Renal cortex interstitium (tissue), 11 donors: Measurements from ENCODE around the gene CPNE4. TPM values are rescaled to one million over a fixed set of nuclear protein-coding genes. Genes with fewer than 3 reads are reported as not detected.

Experiments used
- DNase-seq, 11 donors: peaks; one replicate each; pipeline ENCODE4 v3.0.0-alpha.2; 2013; ENCODE audit warnings: low read depth in 9 of 11, low spot score in 4 of 11; ENCODE audit errors: extremely low read depth in 1 of 11
- polyA plus RNA-seq, 3 donors: library from polyadenylated mRNA; unstranded; fragments of 120-200 nt; gene quantifications; one replicate each; pipeline ENCODE4 v1.2.1, GENCODE V29; 2013; ENCODE audit not compliant: insufficient read length in 3 of 3

Gene CPNE4
- polyA plus RNA-seq, 3 donors = 0.29 to 0.50 (median 0.47) TPM

DNA sequence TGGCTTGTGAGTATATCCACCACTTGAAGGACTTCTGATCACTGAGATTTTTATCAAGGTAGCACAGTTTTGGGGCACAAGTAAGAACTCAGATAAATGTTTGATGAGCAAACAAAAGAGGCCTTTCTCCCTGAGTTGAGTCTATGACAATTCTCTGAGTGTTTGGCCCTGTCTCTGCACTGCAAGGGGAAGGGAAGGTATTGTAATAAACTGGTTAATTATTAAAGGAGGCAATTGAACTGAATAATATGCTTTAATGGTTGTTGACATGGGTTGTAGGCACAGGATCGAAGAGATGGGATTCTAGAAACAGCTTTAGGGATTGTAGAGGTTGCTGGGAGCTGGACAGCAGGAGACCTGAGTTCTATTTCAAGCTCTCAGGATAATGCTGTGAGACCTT lies 437.0 kb downstream of the CPNE4 start:
- no peak for DNase-seq

DNA sequence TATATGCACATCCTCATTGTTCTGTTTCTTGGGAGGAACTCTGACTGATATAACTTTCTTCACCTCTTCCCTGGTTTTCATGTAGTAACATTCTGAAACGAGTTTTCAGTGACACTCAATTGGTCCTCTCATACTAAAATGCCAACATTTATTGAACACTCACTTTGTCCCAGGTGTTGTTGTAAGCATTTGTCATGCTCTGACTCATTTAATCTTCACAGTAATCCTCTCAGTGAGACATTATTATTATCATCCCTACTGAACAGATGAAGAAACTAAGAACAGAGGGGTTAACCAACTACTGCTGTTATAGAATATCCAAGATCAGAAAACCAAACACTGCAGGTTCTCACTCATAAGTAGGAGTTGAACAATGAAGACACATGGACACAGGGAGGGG lies 437.9 kb downstream of the CPNE4 start:
- DNase-seq = no peak

DNA sequence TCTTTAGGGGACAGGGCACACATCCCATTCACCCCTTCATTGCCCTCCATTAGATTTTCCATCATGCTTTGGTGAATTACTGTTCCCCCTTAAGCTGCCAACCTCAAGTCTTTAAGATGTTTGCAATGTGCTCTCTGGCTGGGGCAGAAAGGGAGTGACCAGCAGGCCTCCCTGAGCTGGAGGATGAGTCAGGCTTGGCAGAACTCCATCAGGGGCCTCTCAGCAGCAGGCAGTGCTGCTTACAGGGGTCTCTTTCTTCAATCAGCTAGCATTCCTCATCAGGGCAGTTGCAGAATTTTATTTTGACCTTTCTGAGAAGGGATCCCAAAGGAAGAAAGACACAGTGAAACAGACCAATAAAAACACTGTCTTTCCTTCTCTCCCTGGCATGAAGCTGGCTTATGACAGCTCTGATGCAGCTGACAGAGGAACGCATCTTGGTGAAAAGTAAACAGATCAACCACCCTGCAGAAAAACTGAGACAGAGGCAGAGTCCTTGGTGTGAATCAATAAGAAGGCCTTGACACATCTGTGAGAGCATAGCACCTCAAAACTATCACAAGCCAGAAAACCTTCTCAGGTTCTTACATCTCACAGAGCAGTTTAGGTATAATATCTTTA lies 443.3 kb downstream of the CPNE4 start:
- peak in 3 of 11 donors; percentile 1 to 7 (median 4) for DNase-seq

DNA sequence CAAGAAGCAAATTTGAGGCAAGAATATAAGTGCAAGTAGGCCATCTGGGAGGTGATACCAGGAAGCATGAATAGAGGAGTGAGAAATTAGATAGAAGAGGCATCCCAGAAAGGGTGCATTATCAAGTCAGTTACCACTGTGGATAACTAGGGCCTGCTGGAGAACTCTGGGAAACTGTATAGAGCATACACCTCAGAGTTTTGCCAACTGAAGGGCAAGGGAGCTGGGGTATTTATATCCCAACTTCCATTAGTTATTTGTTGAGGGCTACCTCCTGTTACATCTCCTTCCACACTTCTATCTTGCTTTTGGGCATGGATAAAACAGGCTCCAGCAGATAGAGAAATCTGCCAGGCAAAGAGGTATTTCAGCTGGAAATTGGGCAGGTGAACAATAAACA lies 448.5 kb downstream of the CPNE4 start:
- DNase-seq = no peak

DNA sequence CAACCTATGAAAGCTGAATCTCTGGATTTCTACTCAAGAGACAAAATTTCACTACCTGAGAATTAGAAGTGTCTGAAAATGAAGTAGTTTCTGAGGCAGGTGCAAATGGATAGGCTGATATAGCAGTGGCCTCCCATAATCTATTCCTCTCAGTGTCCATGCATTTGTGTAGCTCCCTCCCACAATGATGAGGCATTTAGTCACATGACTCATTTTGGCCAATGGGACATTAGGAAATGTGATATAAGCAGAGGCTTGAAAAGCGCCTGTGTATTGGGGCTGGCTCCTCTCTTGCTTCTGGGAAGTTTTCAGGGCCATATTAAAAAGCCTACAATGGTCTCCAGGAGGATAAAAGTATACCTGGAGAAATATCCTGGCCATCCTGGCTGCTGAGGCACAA lies 452.4 kb downstream of the CPNE4 start:
- DNase-seq = no peak

DNA sequence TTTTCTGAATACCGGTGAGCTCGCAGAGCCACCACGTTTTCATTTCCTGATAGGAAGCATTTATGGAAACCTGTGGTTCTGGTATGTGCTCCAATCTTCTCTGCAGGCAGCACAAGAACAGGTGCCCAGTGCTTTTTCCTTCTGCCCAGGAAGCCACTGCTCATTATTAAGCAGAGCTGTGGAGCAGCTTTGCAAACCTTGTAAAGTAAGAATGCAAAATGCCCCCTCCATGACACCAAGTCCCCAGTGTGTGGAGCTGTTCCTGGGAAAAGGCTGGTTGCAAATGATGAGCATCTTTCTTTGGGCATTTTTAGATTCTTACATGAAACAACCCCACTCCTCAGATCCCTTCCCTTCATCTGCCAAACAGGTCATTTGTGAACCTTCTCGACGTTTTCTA lies 466.4 kb downstream of the CPNE4 start:
- DNase-seq = no peak

DNA sequence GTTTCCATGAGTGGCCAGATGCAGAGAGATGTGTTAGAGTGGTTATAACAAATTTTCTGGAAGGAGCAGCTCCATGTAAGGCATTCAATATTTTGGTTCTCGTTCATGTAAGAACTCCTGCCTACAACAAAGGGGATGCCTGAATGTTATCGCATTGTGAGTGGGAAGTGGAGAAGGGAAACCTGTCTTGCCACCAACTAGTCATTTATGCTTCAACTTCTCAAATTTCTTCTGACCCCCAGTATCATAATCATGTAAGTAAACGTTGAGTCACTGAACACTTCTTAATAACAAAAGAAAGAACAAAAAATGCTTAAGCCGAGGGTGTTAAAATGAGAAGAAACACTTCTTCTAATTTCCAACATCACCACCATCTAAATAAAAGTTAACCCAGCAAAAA lies 470.0 kb downstream of the CPNE4 start:
- no peak for DNase-seq

DNA sequence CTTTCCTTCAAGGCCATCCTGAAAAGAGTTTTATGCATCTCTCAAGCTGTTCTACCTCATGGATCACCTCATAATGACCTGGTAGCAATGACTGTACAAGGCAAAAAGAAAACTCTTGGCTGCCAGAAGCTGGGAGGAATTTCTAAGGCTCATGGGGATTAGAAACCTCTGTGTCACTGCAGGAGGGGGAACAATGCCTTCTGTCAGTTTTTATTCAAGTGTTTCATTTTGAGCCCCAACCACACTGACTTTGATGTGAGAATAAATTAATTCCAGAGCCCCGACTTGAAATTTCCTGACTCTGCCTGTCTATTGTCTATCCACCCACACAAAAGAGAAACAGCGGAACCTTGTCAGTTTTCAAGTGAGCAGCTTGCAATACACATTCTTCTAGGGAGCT lies 473.3 kb downstream of the CPNE4 start:
- peak in 3 of 11 donors; percentile 7 to 10 (median 9) for DNase-seq

DNA sequence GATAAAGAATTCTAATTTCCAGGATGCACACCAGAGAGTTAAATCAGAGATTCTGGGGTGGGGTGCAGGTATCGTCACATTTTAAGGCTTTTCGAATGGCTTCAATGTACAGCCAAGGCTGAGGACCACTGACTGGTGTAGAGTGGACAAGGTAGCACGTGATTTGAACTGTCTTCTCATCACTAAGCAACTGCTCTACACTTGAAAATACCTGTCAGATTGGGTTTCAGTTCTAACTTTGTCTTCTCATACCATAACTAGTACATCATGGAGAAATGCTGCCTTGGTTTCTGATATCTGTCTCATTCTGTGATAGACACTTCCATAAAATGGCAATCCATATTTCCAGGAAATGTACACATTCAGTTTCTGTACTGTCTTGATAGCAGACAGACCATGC lies 474.0 kb downstream of the CPNE4 start:
- no peak for DNase-seq

DNA sequence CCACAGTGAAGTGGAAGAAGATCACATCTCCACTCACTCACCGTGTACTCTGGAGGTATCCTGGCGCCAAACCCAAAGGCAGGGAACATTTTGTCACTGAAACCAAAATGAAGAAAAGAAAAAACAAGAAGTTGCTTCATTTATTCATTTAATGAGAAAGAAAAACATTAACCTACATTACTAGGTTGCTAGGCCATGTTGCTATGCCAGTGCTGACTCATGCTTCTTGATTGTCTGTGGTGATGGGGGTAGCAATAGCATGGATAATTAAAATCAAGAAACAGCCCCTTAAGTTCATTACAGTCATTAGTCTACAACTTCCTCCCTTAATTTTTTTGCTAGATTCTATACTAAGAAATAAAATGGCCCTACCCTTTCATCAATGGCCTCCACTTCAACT lies 479.4 kb downstream of the CPNE4 start:
- DNase-seq = no peak

DNA sequence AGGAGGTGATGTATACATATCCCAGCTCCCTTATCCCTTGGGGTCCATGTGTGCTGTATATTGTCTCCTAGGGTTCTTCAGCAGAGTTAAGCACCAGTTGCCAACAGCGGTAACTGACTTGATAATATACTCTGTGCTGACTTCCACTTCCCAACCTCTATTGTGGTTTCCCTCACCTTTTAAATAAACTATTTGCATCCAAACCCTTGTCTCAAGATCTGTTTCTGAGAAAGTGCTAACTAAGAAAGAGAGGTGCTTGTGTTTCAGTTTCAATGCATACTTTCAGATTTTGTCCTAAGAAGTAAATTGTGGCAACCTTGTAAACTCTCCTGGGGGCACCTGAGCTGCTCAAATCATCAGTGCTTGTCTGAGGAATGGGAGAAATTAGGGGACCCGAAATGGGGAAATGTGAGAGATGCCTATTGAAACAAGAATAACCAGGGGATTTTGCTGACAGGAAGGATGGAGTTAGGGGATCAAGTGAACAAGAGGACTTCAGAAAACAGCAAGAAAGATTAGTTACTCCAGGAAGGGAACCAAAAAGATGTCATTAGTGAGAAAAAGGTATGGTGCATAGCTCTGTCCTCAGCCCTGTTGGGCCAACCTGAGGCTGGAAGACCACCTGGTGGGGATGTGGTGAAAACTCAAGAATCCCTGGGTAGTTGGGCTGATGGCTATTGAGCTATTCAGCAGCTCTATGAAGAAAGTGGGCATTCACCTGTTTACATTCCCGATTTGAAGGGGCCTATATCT lies 481.1 kb downstream of the CPNE4 start:
- DNase-seq = no peak

DNA sequence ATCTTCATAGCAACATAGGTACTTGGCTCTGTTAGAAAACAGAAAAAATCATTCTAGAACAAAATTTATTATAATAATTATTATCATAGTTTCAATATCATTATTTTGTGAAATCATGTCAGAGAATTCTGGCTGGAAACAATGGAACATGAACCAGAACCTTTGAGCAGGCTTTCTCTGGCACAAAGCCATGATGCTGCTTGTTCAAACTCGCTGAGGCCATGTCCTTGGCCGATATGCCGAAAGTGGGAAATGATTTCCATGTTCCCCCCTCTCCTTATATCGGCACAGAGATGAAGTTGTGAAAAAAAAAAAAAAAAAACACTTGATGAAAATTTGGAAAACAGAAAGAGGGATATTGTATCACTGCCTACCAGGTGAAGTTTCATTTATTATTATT lies 483.1 kb downstream of the CPNE4 start:
- DNase-seq = no peak

DNA sequence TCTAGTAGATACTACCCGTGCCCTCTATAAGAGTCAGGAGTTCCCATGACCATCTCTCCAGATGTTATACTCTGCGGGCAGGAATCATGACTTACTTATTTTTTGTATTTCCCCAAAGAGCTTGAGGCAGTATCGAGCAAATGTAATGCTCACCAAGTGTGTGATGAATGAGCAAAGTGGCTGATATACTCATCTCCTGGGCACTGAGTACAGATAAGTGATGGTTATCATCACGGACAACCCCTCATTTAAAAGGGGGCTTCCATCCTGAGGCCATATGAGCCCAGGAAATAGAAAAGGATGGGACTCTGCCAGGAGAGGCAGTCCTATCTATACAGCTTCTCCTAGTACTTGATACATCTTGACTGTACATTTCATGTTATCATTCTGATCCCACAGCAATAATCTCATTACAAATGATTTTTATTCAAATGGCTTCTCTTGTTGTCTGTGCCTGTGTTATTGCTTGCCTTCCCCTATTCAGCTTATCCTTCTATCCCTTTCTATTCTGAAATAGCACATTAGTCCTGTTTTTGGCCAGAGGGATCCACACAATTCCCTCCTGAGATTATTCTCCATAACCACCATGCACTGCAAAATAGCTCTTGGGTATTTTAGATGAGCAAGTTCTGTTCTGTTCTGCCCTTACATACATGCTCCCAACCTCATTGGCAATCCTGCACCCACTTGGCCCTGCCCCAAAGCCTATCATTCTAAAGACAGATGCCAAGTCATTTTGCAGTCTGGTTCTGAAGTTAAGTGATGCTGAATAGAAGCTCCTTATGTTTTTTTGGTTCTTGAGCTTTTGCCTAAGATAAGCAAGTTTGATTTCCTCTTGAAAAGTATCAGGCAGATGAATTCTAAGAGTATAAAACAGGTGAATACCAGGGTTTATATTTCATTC lies 484.0 kb downstream of the CPNE4 start:
- no peak for DNase-seq

DNA sequence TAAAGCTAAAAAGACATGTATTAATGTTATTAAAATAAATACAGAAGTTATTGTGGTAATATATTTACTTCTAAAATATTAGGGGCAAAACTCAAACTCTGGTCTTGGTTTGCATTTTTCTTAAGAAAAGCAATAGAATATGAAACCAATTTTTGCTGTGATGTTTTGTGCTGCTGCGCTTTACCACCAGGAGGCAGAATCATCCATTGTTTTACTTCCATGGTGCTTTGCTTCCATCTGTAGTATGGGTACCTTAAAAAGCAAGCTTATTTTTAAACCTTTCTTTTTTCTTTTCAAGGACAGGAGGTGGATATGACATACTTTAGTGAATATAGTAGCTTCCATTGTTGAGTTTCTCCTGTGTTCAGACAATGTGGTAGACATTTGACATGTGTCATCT lies 485.5 kb downstream of the CPNE4 start:
- no peak for DNase-seq

DNA sequence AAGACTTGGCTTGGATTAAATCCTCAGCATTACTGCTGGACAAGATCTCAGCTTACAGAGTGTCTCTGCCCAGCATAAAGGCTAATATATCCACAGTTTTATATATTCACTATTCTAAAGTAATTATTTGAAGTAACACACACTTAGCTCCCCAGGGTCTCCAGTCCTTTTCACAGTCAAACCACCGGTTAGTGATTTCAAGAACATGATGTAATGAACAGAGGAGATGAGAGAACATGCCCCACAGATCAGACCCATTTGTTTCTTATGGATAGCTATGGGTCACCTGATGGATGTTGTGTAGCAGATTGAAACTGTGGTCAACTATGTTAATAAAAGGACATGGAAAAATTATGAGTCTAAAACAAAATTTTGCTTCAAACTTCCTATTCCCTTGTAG lies 487.2 kb downstream of the CPNE4 start:
- no peak for DNase-seq

DNA sequence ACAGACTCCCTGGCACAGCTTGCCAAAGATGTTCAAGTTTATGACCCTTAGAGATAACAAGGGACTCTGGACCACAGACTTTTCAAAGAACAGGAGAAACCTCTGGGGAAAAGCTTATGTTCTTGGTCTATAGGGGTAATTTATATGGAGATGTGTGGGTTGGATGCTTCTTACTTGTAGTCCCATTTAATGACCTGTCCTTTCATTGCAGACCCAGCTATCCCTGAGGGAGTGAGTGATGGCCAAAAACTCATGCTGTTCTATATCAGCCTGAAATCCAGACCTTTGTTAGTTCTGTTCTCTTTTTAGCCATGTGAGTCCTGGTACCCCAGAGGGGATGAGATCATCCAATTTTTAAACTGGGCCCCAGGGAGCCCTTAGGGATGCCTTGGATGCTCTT lies 488.4 kb downstream of the CPNE4 start:
- no peak for DNase-seq

DNA sequence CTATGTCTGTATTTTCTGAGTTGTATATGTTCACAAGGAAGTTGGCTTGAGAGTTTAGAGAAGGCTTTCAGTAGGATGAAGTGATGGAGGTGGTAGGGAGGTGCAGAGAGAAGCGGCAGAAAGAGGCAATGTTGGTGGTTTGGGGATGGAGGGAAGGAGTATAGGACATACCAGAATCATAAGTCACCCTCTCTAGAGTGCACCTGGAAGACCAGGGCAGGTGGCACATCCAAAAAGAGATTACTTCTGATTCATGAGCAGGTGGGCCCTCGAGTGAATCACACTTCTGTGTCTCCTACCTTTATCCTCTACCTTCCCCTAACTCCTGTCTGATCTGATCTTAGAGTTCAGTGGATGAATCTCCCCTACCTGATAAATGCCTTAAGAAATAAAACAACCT lies 490.3 kb downstream of the CPNE4 start:
- no peak for DNase-seq

DNA sequence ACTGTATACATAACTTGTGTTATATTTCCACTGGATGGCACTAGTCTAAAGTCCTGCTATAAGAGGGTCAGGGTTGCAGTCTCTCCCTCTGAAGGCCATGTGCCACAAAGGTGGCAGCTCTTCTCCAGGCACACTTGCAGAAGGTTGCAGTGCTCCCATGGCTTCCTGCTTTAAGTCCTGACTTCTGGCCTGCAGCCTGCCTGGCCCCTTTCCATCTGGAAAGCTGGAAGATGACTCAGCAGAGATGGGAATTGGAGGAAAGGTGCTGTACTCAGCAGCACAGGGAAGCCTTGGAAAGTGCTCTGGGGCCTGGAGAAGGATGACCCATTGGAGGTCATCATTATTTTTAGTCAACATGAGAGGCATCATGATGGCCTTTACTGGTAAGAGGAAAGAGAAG lies 491.1 kb downstream of the CPNE4 start:
- no peak for DNase-seq

DNA sequence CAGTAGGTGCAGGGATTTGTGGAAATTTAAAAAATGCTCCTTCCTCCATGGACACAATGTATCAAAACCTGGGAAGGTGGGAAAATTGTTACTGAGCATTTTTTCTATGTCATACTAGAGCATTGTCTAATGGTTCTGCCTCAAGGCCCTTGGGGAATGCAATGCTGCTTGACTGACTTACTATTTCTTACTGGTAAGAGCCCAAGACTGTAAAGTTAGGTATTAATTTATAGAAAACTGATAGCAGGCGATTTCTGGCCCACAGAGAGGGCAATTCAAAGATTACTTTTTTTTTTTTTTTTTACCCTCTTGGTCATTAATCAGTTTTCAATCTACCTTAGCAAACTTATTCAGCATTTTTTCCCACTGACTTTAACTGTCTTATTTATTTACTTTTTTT lies 493.5 kb downstream of the CPNE4 start:
- no peak for DNase-seq

DNA sequence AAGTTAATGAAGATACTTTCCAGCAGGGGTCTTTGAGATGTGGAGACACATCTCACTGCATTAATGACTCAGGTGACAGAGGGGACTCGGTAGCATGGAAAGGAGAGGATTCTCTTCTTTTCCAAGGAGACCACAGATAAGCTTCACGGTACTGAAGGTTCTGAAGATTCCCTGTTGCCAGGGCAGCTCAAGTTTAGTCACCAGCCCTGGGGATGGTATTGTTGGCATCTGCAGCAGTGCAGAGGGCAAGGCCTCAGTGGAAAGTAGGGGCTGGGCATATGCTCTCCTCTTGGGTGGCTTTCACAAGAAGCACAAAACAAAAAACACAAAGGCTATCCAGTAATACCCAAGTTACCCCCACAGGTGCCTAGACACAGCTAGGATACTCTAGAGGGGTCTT lies 494.0 kb downstream of the CPNE4 start:
- no peak for DNase-seq
